Nephron (organoid): ENCODE results near the gene MMEL1.
"Not testable (repeated sequence)": the region's sequence is repeated elsewhere in the genome, so short reads cannot be mapped to it uniquely, and the experiment has no call there.

ENCODE experiments used
- H3K27ac Mint-ChIP-seq, 3 experiments: 2 replicates each; pipeline ENCODE4 v1.8.0; 2020; ENCODE audit warnings: mixed read lengths in 3 of 3, mild to moderate bottlenecking in 2 of 3, moderate library complexity in 1 of 3
- H3K27me3 Mint-ChIP-seq: 2 replicates; pipeline ENCODE4 v1.8.0; 2021; ENCODE audit warnings: low read depth, mild to moderate bottlenecking, moderate library complexity, mixed read lengths
- H3K36me3 Mint-ChIP-seq: 2 replicates; pipeline ENCODE4 v1.8.0; 2020; ENCODE audit warnings: low read depth, mixed read lengths
- H3K4me1 Mint-ChIP-seq: 2 replicates; pipeline ENCODE4 v1.8.0; 2020; ENCODE audit warnings: mixed read lengths
- H3K4me3 Mint-ChIP-seq, 3 experiments: 2 replicates each; pipeline ENCODE4 v1.8.0; 2020; ENCODE audit warnings: mild to moderate bottlenecking in 3 of 3, mixed read lengths in 3 of 3, moderate library complexity in 2 of 3
- H3K9me3 Mint-ChIP-seq: 2 replicates; pipeline ENCODE4 v1.8.0; 2020; ENCODE audit warnings: mixed read lengths
- TF ChIP-seq, protein P1 (sequence below), 3 experiments: fragments of 200-600 bp; sonication (generic); IDR thresholded peaks; one replicate each; pipeline ENCODE4 v1.5.0; 2021; ENCODE audit warnings: antibody characterized with exemption in 3 of 3; ENCODE audit not compliant: unreplicated experiment in 3 of 3

MMEL1 gene

GRCh38 chr1:2583331-2583791, 49.5 kb downstream of the MMEL1 start:
- TF ChIP-seq, protein P1, sequence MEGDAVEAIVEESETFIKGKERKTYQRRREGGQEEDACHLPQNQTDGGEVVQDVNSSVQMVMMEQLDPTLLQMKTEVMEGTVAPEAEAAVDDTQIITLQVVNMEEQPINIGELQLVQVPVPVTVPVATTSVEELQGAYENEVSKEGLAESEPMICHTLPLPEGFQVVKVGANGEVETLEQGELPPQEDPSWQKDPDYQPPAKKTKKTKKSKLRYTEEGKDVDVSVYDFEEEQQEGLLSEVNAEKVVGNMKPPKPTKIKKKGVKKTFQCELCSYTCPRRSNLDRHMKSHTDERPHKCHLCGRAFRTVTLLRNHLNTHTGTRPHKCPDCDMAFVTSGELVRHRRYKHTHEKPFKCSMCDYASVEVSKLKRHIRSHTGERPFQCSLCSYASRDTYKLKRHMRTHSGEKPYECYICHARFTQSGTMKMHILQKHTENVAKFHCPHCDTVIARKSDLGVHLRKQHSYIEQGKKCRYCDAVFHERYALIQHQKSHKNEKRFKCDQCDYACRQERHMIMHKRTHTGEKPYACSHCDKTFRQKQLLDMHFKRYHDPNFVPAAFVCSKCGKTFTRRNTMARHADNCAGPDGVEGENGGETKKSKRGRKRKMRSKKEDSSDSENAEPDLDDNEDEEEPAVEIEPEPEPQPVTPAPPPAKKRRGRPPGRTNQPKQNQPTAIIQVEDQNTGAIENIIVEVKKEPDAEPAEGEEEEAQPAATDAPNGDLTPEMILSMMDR (IDR thresholded peaks at IDR 0.05; ENCODE audit: unreplicated experiment in 3 of 3), result no peak
- H3K9me3 Mint-ChIP-seq, result no peaks in the 10 kb centered on the region
- peak overlapping the region; percentile 88 to 89 (median 88) for H3K4me3 Mint-ChIP-seq
- peaks cover 5% of the 10 kb centered on the region for H3K27me3 Mint-ChIP-seq
- peak overlapping the region; percentile 86 to 94 (median 93) for H3K27ac Mint-ChIP-seq
- H3K4me1 Mint-ChIP-seq, result peaks cover 22% of the 10 kb centered on the region
- no peaks in the 10 kb centered on the region for H3K36me3 Mint-ChIP-seq

DNA sequence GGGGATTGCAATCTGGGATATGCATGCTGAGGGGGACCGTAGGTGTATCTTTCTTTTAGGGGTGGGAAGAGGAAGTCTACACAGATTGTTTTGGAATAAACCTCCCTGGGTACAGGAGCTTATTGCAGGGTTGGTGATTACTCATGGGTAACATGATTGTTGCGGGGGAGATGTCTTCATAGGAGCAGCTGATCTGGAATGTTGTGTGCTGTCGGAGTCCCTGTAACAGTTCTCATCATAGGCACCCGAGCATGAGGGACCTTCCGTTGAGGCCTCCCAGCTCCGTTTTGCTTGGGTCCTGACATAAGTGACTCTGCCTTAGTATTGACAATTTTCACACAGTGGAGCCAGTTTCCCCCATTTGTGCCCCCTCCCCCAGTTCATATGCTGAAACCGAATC, 50.4 kb downstream of the MMEL1 start:
- H3K9me3 Mint-ChIP-seq, result no peaks in the 10 kb centered on the region
- H3K4me3 Mint-ChIP-seq, result peak overlapping the region in 2 of 3 experiments; percentile 10 to 41
- TF ChIP-seq, protein P1 (IDR thresholded peaks at IDR 0.05; ENCODE audit: unreplicated experiment in 3 of 3), result no peak
- peak overlapping the region in 2 of 3 experiments; percentile 47 to 48 for H3K27ac Mint-ChIP-seq
- peaks cover 22% of the 10 kb centered on the region for H3K4me1 Mint-ChIP-seq
- no peaks in the 10 kb centered on the region for H3K36me3 Mint-ChIP-seq
- H3K27me3 Mint-ChIP-seq, result peaks cover 5% of the 10 kb centered on the region

GRCh38 chr1:2580691-2581090, 52.1 kb downstream of the MMEL1 start:
- H3K4me1 Mint-ChIP-seq, result peaks cover 22% of the 10 kb centered on the region
- H3K27ac Mint-ChIP-seq, result no peak overlapping the region
- H3K4me3 Mint-ChIP-seq, result no peak overlapping the region
- no peaks in the 10 kb centered on the region for H3K36me3 Mint-ChIP-seq
- TF ChIP-seq, protein P1 (IDR thresholded peaks at IDR 0.05; ENCODE audit: unreplicated experiment in 3 of 3), result no peak
- peaks cover 5% of the 10 kb centered on the region for H3K27me3 Mint-ChIP-seq
- H3K9me3 Mint-ChIP-seq, result no peaks in the 10 kb centered on the region

- H3K27ac Mint-ChIP-seq, result peak overlapping the region; percentile 66 to 92 (median 69)
- no peaks in the 10 kb centered on the region for H3K36me3 Mint-ChIP-seq
- H3K27me3 Mint-ChIP-seq, result no peaks in the 10 kb centered on the region
- TF ChIP-seq, protein P1 (IDR thresholded peaks at IDR 0.05; ENCODE audit: unreplicated experiment in 3 of 3), result no peak
- H3K4me3 Mint-ChIP-seq, result peak overlapping the region in 1 of 3 experiments; percentile 26
- peaks cover 5% of the 10 kb centered on the region for H3K9me3 Mint-ChIP-seq
- peaks cover 9% of the 10 kb centered on the region for H3K4me1 Mint-ChIP-seq
These were observed 54.1 kb downstream of the MMEL1 start for GRCh38 chr1:2578758-2579118.

DNA sequence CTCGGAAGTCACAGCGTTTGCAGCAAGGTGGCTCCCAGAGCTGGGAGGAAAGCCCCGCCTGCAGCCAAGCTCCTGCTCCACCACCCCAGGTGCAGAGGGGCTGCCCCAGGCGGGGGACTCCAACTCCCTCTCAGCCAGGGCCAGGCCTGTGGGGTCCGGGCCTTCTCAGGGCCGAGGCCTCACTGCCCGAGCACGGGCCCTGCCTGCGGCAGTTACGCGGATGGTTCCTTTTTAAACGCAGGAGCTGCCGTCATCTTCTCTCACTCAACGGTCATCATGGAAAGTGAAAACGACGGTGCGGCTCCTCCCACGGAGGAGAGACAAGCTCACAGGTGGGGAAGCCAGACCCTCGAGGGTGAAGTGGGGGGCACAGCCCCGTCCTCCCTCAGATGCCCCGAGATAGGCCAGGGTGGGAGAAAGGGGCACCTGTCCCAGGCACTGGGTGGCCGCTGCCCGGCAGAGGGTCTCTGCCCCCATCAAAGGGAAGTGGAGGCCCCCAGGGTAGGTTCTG, 55.2 kb downstream of the MMEL1 start:
- not testable (repeated sequence) for H3K27ac Mint-ChIP-seq, H3K4me3 Mint-ChIP-seq, H3K36me3 Mint-ChIP-seq, H3K27me3 Mint-ChIP-seq, H3K4me1 Mint-ChIP-seq
- H3K9me3 Mint-ChIP-seq, result peaks cover 15% of the 10 kb centered on the region

DNA sequence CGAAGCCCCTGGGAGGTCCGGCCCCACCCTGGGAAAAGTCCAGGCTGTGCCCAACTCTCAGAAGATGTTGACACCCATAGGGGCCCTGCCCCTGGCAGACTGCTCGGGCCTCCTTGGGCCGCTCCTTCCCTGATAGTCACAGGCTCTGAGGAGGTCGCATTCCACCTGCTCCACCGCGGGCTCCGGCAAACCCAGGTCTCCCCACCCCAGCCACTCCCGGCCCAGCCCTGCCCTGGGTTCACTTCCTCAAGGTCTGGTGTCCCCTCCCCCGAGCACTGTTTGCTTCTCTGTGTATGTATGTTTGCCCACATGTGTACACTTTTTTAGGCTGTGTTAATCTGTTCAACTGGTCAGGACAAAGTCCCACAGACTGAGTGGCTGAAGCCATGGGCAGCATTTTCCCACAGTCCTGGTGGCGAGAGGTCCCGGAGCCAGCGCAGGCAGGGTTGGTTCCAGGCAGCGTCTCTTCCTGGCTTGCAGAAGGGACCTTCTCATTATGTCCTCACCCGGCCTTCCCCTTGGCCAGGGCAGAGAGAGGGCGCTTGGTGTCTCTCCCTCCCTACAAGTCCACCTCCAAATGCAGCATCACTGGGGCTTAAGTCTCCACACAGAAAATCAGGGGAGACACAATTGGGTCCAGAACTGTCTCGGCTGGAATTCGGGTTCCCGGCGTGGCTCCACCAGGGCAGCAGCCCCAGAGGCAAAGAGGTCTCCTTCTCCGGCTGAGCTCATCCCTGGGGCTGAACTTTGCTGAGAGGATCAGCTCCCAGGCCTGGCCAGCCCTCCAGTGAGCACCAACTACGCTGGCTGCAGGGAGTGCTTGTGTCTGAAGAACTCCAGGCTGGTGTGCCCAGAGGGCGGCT, 56.8 kb downstream of the MMEL1 start:
- H3K36me3 Mint-ChIP-seq, result peaks cover 4% of the 10 kb centered on the region
- peaks cover 17% of the 10 kb centered on the region for H3K9me3 Mint-ChIP-seq
- peaks cover 4% of the 10 kb centered on the region for H3K27me3 Mint-ChIP-seq
- TF ChIP-seq, protein P1 (IDR thresholded peaks at IDR 0.05; ENCODE audit: unreplicated experiment in 3 of 3), result no peak
- H3K4me1 Mint-ChIP-seq, result peaks cover 7% of the 10 kb centered on the region
- no peak overlapping the region for H3K4me3 Mint-ChIP-seq
- peak overlapping the region in 2 of 3 experiments; percentile 29 to 63 for H3K27ac Mint-ChIP-seq
